ENCODE measurements around the gene SRRM4. TPM values are rescaled to one million over a fixed set of nuclear protein-coding genes. Genes with fewer than 3 reads are reported as not detected.

Gene SRRM4
- total and polyA plus RNA-seq, 12 donors, result 0.11 to 4.3 (median 0.67) TPM; not detected in 3

GRCh38 chr12:119136811-119137410, 155.6 kb downstream of the SRRM4 start:
- Histone ChIP-seq H3K27me3 (no peaks in the 10 kb centered on the region), H3K4me1 (replicated peaks in 1 of 2) (no peaks in the 10 kb centered on the region), H3K9me3 (replicated peaks in 1 of 3) (peaks cover 0 to 11% (median 0%) of the 10 kb centered on the region in 3 donors), H3K27ac (no peak overlapping the region), H3K36me3 (replicated peaks in 1 of 2) (no peaks in the 10 kb centered on the region), H3K4me3 (no peak overlapping the region)
- DNase-seq, result no peak
- intact Hi-C loops (cut with DNase I), result no loop called here
- TF ChIP-seq POLR2A (IDR thresholded peaks at IDR 0.05) (no peak), CTCF (IDR thresholded peaks at IDR 0.05) (no peak)
- 67 to 80% (median 72%) methylated on average over 4 of the region's 4 CpGs for WGBS, 4 donors

GRCh38 chr12:119139448-119139847, 158.1 kb downstream of the SRRM4 start:
- Histone ChIP-seq H3K27me3 (no peaks in the 10 kb centered on the region), H3K4me1 (replicated peaks in 1 of 2) (no peaks in the 10 kb centered on the region), H3K9me3 (replicated peaks in 1 of 3) (no peaks in the 10 kb centered on the region), H3K36me3 (replicated peaks in 1 of 2) (no peaks in the 10 kb centered on the region), H3K4me3 (no peak overlapping the region), H3K27ac (no peak overlapping the region)
- TF ChIP-seq CTCF (IDR thresholded peaks at IDR 0.05) (no peak), POLR2A (IDR thresholded peaks at IDR 0.05) (no peak)
- no peak for DNase-seq
- 58 to 85% (median 75%) methylated on average over 2 of the region's 2 CpGs for whole genome bisulfite sequencing, 4 donors
- intact Hi-C loops (cut with DNase I), result no loop called here

GRCh38 chr12:119145367-119145766, 164.0 kb downstream of the SRRM4 start:
- intact Hi-C loops (cut with DNase I), result no loop called here

GRCh38 chr12:119147847-119148448, 166.6 kb downstream of the SRRM4 start:
- no peak overlapping the region for H3K4me3 ChIP-seq
- H3K36me3 ChIP-seq (replicated peaks in 1 of 2), result no peaks in the 10 kb centered on the region
- peaks cover 0 to 8% (median 0%) of the 10 kb centered on the region in 3 donors for H3K9me3 ChIP-seq (replicated peaks in 1 of 3)
- no peaks in the 10 kb centered on the region for H3K4me1 ChIP-seq (replicated peaks in 1 of 2)
- no peak overlapping the region for H3K27ac ChIP-seq
- 65 to 74% (median 67%) methylated on average over 2 of the region's 2 CpGs for WGBS, 4 donors
- no peaks in the 10 kb centered on the region for H3K27me3 ChIP-seq
- no peak for TF ChIP-seq POLR2A (IDR thresholded peaks at IDR 0.05)
- TF ChIP-seq CTCF (IDR thresholded peaks at IDR 0.05), result no peak
- intact Hi-C loops (cut with DNase I), result no loop called here
- DNase-seq, result no peak

More at GRCh38 chr12:119145367-119145766, 164.0 kb downstream of the SRRM4 start:
- Histone ChIP-seq H3K27me3 (no peaks in the 10 kb centered on the region), H3K36me3 (replicated peaks in 1 of 2) (no peaks in the 10 kb centered on the region), H3K4me1 (replicated peaks in 1 of 2) (no peaks in the 10 kb centered on the region), H3K4me3 (no peak overlapping the region), H3K9me3 (replicated peaks in 1 of 3) (no peaks in the 10 kb centered on the region), H3K27ac (no peak overlapping the region)
- TF ChIP-seq POLR2A (IDR thresholded peaks at IDR 0.05), result no peak
- no peak for TF ChIP-seq CTCF (IDR thresholded peaks at IDR 0.05)
- no peak for DNase-seq
- WGBS, 4 donors, result 62 to 70% (median 68%) methylated on average over 12 to 13 of the region's 13 CpGs
